Activated effector memory CD4-positive, alpha-beta T cell treated with Interleukin-2 at 50 U/mL for 16 hours (primary cell): ENCODE results near the gene CLIC5.

Experiments used
- DNase-seq: peaks from one replicate; pipeline ENCODE4 v3.0.0-alpha.2; 2020

Gene CLIC5

GRCh38 chr6:46015119-46015968 lies at the start of gene CLIC5:
Gene CLIC5 (minus strand): TSS chr6:46015860. CDS start chr6:46015542, 318 bp downstream.
- DNase-seq: peak; percentile 25

DNA sequence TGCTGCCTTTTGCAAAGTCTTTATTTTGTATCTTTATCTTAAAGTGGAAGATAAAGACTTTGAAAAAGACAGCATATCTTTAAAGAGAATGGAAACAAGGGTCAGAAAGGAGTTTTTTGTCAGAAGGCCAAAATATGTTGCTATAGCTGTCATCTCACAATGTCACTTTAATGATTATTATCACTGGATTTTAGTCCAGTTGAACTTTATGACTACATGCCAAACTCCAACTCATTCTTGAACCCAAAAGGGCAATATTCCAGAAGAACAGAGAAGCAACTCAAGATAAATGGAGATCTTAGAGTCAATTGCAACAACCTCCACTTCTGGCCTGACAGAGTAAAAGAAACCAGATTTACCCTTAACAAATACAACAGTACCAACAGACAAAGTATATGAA lies 47.3 kb upstream of the CLIC5 start:
- no peak for DNase-seq

GRCh38 chr6:46062312-46062711 lies 46.7 kb upstream of the CLIC5 start:
- no peak for DNase-seq

GRCh38 chr6:46061497-46061896 lies 45.8 kb upstream of the CLIC5 start:
- DNase-seq: no peak

GRCh38 chr6:46059608-46060007 lies 43.9 kb upstream of the CLIC5 start:
- DNase-seq: no peak

GRCh38 chr6:46058951-46059350 lies 43.3 kb upstream of the CLIC5 start:
- no peak for DNase-seq

- no peak for DNase-seq
Observed at GRCh38 chr6:46057792-46058191, 42.1 kb upstream of the CLIC5 start.

DNA sequence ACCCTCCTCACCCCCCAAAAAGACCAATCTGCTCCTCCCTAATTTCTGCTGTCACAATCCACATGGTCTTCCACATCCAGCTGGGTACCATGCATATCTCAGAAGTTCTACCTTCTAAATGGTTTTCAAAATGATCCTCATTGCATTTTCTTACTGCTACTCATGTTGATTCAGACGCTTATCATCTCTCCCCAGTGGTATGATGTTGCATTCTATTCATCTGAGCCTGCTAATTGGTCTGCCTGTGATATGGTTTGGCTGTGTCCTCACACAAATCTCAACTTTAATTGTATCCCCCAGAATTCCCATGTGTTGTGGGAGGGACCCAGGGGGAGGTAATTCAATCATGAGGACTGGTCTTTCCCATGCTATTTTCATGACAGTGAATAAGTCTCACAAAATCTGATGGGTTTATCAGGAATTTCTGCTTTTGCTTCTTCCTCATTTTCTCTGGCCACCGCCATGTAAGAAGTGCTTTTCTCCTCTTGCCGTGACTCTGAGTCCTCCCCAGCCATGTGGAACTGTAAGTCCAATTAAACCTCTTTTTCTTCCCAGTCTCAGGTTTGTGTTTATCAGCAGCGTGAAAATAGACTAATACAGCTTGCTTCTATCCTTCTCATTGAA lies 41.4 kb upstream of the CLIC5 start:
- DNase-seq: no peak

GRCh38 chr6:46054516-46054915 lies 38.9 kb upstream of the CLIC5 start:
- DNase-seq: no peak

DNA sequence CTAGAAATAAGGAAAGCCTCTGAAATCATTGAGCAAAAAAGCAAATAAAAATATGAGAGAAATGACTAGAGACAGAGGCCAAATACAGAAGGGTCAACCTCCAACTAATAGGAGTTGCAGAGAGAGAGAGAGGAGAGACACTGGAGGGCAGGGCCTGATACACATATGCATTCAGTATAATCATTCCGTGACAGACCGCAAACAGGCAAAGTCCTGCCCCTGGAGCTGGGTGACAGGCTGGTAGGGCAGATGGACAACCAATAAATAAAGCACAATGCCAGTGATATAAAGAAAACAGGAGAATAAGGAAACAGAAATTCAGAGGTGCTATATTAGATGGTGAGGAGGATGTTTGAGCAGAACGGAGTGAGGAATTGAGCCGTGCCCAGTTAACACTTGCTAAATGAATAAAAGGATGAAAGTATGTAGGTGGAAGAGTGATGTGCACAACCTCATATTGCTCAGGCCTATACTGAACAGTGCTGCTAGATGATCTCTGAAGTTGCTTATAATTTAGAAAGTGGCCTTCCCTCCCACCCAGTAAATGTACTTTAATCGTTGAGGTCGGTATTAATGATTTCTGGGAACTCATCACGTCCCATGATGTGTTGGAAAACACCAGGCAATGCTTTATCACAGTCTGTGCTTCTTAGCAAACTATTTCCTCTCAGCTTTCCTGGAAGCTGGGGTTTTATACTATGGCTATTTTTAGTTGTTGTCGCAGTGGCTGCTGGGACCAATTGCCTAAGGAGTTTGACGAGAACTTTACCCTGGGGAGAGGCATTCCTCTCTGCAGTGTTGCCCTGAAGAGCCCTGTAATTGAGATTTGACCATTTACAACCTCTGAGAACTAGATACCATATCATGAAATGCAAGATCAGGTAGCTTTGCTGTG lies 37.6 kb upstream of the CLIC5 start:
- no peak for DNase-seq

GRCh38 chr6:46052479-46052878 lies 36.8 kb upstream of the CLIC5 start:
- no peak for DNase-seq

- no peak for DNase-seq
Observed at GRCh38 chr6:46051962-46052361, 36.3 kb upstream of the CLIC5 start.

DNA sequence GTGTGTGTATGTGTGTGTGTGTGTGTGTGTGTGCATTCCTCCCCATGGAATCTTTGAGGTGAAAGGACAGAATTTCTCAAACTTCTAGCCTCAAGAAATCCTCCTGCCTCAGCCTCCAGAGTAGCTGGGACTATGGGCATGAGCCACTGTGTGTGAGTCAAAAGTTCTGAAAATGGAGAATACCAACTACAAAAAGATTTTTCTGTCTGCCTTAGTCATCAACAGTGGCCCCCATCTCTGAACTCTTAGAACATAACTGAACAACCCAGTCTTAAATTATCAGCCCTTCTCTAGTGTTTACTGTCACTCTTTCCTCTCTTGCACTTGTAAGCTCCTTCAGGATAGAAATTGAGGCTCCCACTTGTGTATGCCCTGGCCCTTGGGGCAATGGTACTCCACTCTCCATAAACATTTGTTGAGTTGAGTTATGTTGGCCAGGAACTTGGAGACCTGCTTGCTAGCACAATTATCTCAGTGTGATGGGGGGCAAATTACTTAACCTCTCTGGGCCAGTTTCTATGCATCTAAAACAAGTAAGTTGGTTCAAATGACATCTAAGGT lies 35.3 kb upstream of the CLIC5 start:
- no peak for DNase-seq

- DNase-seq: no peak
Observed at GRCh38 chr6:46048646-46049297, 33.1 kb upstream of the CLIC5 start.

- DNase-seq: no peak
Observed at GRCh38 chr6:46046558-46047174, 31.0 kb upstream of the CLIC5 start.

DNA sequence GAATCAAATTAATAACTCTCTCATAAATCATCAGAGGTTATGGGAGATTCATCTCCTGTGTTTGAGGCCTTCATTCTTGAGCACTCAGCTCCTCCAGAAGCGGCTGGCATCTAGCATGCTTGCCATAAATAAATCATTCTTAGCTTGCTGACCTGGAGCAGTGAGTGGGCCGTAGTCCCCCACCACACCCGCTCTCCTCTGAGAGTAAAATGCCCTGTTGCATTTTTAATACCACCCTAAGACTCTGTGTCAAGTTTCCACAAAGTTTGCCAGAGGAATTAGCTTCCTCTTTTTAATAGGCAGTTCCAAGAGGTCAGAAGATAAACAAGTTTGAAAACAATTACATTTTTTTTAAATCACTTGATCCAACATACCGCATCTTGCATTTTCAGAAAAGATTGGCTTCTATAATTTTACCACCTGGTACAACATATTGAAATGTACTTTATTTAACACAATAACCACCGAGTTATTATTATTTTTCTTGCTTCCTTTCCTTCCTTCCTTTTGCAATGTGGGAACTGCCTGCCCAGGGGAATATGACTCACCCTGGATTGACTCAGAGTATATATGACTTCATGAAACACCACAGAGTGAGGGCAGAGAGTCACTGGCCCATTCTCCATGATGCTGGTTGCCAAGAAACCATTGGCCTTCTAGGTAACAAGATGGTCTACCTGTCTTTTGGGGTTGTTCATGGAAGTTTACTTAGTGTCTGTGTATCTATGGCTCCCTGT lies 29.4 kb upstream of the CLIC5 start:
- DNase-seq: no peak

DNA sequence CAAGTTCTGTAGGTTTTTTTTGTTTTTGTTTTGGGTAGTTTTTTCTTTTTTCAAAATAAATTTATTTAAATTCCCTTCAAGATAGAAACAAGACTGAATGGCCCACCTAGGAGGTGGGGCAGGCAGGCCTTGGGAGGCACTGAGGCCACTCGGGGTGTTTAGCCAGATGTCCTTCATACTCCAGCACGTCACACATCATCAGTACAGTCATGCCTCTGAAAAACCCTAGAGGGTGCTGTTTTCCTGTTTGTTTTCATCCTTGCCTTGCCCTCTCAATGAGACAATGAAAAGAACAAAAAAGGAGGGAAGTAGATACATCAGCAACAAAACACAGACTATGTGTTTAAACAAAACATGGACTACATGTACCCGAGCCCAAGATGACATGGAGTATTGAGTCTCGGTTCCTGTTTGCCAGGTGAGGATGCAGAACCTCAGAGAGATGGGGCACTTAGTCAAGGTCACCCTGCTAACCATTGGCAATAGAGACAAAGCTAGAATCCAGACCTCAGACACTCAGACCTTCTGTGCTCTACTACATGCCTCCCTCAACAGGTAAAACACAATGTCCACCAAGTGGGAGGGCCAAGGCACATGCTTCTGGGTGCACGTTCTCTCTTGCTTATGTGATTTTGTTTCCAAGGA lies 26.8 kb upstream of the CLIC5 start:
- no peak for DNase-seq

DNA sequence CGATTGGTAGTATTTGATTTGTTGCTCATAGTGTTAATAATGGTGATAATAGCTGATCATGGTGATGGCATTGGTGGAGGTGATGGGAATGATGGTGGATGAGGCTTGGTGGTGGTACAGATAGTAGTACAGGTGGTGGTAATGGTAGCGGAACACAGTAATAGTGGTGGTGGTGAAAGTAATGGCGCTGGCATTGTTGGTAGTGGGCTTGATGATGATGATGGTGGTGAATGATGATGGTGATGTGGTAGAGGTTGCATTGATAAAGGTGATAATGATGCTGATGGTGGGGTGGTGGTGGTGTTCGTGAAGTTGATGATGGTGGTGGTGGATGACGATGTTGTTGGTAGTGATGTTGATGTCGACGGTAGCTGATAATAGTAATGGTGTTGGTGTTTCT lies 24.6 kb upstream of the CLIC5 start:
- no peak for DNase-seq

- DNase-seq: no peak
Observed at GRCh38 chr6:46039646-46040045, 24.0 kb upstream of the CLIC5 start.

DNA sequence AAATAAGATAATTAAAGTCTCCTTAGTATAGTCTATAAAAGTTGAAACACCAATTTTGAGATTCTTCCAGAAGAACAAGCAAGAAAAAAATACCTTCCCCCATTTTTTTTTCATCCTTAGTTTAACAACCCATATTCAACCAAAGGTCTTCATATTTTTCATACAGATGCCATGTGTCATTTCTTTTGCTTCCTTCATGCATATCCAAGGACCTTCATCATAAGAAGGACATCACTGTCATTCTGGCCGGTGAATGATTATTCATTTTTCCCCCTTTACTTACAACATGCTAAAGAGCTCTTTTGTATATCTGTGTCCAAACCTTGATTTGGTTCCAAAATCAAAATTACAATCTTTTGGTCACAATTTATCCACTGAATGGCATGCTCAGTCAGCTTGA lies 21.3 kb upstream of the CLIC5 start:
- no peak for DNase-seq

GRCh38 chr6:46035242-46035641 lies 19.6 kb upstream of the CLIC5 start:
- no peak for DNase-seq
